ENCODE measurements around the gene UCHL5.

The UCHL5 gene

GRCh38 chr1:192966073-192966472, 93.1 kb downstream of the UCHL5 start:
- DNase-seq (ENCODE audit: low read depth in 2 of 2), result no peak

GRCh38 chr1:192962901-192963300, 96.3 kb downstream of the UCHL5 start:
- no peak for DNase-seq (ENCODE audit: low read depth in 2 of 2)

All from stimulated activated CD8-positive, alpha-beta memory T cell treated with anti-CD3 and anti-CD28 coated beads, Interleukin-2, amount 100 ng/mL, for 48 hours (primary cell).